GM19025 (cell line): ENCODE data around the gene MPST.
"Not testable (repeated sequence)": the region's sequence is repeated elsewhere in the genome, so short reads cannot be mapped to it uniquely, and the experiment has no call there.

Experiments used
- ATAC-seq: cut with Tn5 transposase; IDR thresholded peaks from one replicate; pipeline ENCODE4 v1.9.1; 2021; ENCODE audit warnings: mild to moderate bottlenecking, low read depth, moderate library complexity; ENCODE audit not compliant: unreplicated experiment

MPST gene

GRCh38 chr22:37019309-37020191 is at the start of gene MPST, which contains the start of gene TST:
TSS of gene MPST (plus strand) at chr22:37019742. CDS start at chr22:37019837, 95 bp downstream.
TSS of gene TST (minus strand) at chr22:37019447. CDS start at chr22:37018732, 715 bp downstream.
- ATAC-seq = peak; percentile 65

DNA sequence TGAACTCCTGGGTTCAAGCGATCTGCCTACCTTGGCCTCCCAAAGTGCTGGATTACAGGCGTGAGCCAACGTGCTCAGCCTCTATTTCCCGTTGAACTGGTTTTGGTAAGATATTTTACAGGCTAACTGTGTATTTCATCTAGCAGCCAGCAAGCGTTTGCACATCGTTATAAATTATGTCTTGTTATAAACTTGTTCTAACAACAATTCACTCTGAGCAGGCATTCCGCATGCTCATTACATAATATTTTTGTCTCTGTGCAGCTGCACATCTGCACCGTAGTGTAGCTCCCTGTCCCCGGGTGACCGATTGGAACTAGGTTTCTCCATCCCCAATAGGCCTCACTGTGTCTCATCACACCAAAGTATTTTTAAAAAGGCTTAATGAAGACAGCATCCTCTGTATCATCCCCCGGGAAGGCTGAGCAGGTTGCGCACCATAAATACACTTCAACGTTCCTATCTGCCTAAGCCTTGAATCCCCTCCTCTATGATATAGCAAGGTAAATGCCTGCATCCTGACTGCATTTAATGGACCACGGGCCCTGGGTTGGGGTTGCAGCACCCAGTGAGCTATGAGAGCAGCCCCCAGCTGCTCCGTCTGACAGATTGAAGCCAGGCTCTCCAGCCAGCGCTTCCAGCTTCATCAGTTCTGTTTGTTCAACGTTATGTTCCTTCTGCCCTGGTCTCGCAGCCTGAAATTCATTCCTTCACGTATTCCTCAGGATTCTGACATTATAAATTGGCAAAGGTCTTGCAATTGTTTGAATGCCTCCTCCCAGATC is 48.0 kb upstream of the MPST start:
- no peak for ATAC-seq

- no peak for ATAC-seq
Observed at GRCh38 chr22:36976606-36977005, 42.9 kb upstream of the MPST start.

DNA sequence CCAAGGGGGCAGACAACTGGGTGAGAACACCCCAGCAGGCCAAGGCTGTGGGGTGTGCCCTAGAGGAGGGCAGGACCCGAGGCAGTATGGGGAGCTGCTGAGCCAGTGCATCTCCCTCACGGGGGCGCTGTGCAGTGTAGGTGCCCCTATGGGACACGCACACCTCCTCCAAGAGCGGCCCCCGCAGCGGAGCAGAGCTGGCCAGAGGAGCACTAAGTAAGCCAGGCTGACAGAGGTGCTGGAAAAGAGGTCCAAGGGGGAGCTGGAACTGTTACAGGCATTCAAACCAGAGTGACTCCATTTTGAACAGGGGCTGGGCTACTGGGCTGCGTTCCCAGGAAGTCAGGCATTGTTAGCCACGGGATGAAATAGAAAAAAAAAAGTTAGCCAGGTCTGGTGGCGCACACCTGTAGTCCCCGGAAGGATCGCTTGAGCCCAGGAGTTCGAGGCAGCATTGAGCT is 42.1 kb upstream of the MPST start:
- no peak for ATAC-seq

GRCh38 chr22:36977947-36978660 is 41.4 kb upstream of the MPST start:
- ATAC-seq = no peak

DNA sequence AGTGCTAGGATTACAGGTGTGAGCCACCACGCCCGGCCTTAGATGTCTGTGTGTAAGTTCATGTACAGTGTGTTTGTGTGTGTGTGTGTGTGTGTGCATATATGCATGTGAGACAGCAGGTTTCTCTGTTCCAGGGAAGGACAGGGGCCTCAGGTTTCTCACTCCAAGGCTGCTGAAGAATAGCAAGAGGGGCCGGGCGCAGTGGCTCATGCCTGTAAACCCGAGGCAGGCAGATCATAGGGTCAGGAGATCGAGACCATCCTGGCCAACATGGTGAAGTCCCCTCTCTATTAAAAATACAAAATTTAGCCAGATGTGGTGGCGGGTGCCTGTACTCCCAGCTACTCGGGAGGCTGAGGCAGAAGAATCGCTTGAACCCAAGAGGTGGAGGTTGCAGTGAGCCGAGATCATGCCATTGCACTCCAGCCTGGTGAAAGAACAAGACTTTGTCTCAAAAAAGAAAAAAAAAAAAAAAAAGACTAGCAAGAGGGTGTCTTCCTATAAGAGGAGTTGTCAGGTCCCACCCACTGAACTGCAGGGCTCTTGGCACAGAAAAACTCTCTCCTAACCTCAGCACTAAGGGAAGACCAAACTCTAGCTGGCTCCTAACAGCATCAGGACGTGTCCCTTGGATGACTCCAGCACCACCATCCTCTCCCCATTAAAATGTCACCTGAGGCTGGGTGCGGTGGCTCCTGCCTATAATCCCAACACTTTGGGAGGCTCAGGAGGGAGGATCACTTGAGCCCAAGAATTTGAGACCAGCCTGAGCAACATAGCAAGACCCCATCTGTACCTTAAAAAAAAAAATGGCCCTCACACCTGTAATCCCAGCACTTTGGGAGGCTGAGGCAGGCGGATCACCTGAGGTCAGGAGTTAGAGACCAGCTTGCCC is 40.3 kb upstream of the MPST start:
- no peak for ATAC-seq

GRCh38 chr22:36981247-36981775 is 38.2 kb upstream of the MPST start:
- no peak for ATAC-seq

DNA sequence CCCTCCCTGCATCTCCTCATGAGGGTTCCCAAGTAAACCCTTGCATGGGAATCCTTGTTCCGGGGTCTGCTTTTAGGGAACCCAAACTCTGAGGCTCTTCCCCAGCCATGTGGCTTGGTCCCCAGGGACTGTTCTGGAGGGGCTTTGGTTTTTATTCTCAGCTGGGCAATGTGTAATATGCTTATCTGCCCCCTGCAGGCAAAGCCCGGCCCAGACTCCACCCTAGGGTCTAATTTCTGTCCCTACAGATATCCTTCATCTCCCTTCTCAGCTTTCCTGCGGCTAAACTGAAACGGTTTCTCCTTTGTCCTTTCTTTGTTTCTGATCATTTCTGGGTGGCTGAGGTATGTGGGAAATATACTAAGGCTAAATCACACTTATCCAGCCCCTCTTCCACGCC is 37.4 kb upstream of the MPST start:
- no peak for ATAC-seq

GRCh38 chr22:36985211-36985889 is 34.2 kb upstream of the MPST start:
- ATAC-seq = no peak

GRCh38 chr22:36986242-36986821 is 33.2 kb upstream of the MPST start:
- ATAC-seq = no peak

GRCh38 chr22:36988075-36988832 is 31.3 kb upstream of the MPST start:
- ATAC-seq = no peak

GRCh38 chr22:36989012-36989411 is 30.5 kb upstream of the MPST start:
- not testable (repeated sequence) for ATAC-seq

DNA sequence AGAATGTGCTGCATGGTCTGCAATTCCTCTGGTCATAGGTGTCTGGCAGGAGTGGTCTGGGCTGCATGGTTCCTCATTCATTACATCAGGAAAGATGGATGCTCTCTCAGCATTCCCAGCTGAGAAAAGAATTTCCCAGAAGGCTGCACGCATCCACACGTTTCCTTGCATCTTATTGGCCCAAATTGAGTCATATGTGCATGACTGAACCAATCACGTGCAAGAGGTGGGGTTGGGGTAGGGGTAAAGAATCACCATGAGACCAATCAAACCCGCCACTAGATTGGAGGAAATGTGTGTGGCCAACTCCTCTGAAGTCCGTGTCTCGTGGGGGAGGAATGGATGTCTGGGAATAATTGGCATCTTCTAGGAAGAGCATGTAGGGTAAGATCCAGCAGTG is 29.1 kb upstream of the MPST start:
- no peak for ATAC-seq

DNA sequence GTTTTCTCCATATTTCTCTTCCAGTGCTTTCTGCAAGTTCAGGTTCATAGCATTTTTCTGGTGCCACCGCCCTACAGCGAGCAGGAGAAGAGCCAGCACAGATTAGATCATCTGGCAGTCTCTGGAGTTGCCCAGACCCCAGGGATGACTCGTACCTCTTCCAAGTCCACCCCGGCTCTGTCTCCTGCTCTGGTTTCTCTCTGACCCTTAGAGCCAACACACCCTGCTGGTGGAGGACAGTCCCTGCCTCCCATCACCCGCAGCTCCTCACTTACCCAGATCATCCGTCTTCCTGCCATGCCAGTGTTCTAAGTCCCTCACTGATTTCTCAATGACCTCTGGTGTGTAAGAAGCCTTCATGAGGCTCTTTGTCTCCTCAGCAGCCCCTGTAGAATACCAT is 28.3 kb upstream of the MPST start:
- ATAC-seq = no peak

DNA sequence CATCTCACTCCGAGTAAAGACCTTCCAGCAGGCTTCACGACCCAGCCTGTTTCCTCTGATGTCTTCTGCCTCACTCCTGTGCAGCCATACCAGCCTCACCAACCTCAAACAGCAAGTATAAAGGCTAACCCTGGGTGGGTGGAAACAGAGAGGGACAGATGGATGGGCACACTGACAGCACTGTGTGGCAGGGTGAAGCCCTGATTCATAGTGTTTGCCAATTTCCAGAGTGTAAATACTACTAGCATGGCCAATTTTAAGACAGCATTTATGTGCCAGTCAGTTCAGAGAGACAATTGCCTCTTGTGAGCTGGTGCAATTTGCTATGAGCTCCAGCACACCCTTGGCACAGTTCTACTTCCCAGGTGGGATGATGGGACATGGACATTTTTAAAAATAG is 21.8 kb upstream of the MPST start:
- ATAC-seq = no peak

- no peak for ATAC-seq
Observed at GRCh38 chr22:36998620-36999351, 20.8 kb upstream of the MPST start.

- no peak for ATAC-seq
Observed at GRCh38 chr22:36999463-36999862, 20.1 kb upstream of the MPST start.
